Tibial nerve (tissue), 4 donors: ENCODE measurements around the gene PIP. TPM values are rescaled to one million over a fixed set of nuclear protein-coding genes. Genes with fewer than 3 reads are reported as not detected.
"Not testable (repeated sequence)": the region's sequence is repeated elsewhere in the genome, so short reads cannot be mapped to it uniquely, and the experiment has no call there.

Source experiments
- DNase-seq, 2 donors: peaks; one replicate each; pipeline ENCODE4 v3.0.0-alpha.2; 2019; ENCODE audit warnings: low spot score in 2 of 2
- H3K27ac ChIP-seq, 4 donors: fragments of 200-600 bp; sonication (generic) in 3 of 4; one replicate each; pipeline ENCODE4 v1.5.1; 2017 to 2019; ENCODE audit warnings: mild to moderate bottlenecking in 1 of 4
- H3K27me3 ChIP-seq, 2 donors: fragments of 200-600 bp; sonication (generic) in 1 of 2; one replicate each; pipeline versions ENCODE4 v1.5.1 to v1.6.0; 2017 to 2019
- H3K36me3 ChIP-seq, 3 donors: fragments of 200-600 bp; sonication (generic); one replicate each; pipeline ENCODE4 v1.5.1; 2018 to 2019
- H3K4me1 ChIP-seq, 4 donors: fragments of 200-600 bp; sonication (generic) in 3 of 4; one replicate each; pipeline ENCODE4 v1.5.1; 2017 to 2019
- H3K4me3 ChIP-seq, 4 donors: fragments of 200-600 bp; sonication (generic) in 3 of 4; one replicate each; pipeline ENCODE4 v1.5.1; 2017 to 2019; ENCODE audit warnings: mild to moderate bottlenecking in 1 of 4, moderate library complexity in 1 of 4
- H3K9me3 ChIP-seq, 4 donors: fragments of 200-600 bp; sonication (generic) in 3 of 4; one replicate each; pipeline ENCODE4 v1.5.1; 2017 to 2019
- EP300 ChIP-seq, 2 donors: sonication (generic); formaldehyde crosslinking; IDR thresholded peaks; one replicate each; pipeline ENCODE4 v1.6.1; 2017; ENCODE audit warnings: antibody characterized with exemption in 2 of 2, mild to moderate bottlenecking in 1 of 2
- POLR2A ChIP-seq, 2 donors: fragments of 450-650 bp; IDR thresholded peaks; one replicate each; pipeline ENCODE4 v1.6.1; 2017; ENCODE audit warnings: antibody characterized with exemption in 2 of 2, mild to moderate bottlenecking in 2 of 2, moderate library complexity in 2 of 2
- WGBS, 2 donors: methylation state at CpG; one replicate each; pipeline ENCODE4 v1.1.5; 2018; 5-methylcytosine and 5-hydroxymethylcytosine counted together
- total RNA-seq, 4 donors: library from RNA; depleted of rRNA; stranded (reverse); fragments of >200 nt; gene quantifications; one replicate each; pipeline ENCODE4 v1.1.0, GENCODE V29; 2016
- TF ChIP-seq, protein P1 (sequence below), 5 experiments: fragments of 200-600 bp in 3 of 5; fragments of 450-650 bp in 2 of 5; sonication (generic) in 3 of 5; IDR thresholded peaks; one replicate each; pipeline ENCODE4 v1.5.1; 2016 to 2019; ENCODE audit warnings: antibody characterized with exemption in 5 of 5, mild to moderate bottlenecking in 3 of 5, moderate library complexity in 2 of 5

PIP gene, protein sequence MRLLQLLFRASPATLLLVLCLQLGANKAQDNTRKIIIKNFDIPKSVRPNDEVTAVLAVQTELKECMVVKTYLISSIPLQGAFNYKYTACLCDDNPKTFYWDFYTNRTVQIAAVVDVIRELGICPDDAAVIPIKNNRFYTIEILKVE
- total RNA-seq, result not detected

DNA sequence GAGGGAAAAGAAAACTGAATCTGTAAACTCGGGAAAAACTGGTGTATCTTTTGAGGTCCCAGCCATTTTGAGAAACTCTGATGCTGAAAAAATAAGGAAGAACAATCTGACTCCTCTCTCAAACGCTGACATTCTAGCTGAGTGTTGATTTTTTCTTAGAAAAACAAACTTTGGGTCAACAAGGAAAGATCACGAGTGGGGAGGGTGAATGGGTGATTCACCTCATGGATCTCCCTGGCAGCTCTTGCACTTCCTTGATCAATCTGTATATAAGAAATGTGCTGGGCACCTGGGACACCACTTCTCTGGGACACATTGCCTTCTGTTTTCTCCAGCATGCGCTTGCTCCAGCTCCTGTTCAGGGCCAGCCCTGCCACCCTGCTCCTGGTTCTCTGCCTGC, at the start of gene PIP:
PIP (plus strand) TSS at position 297 of the 400 bp plus-strand sequence; CDS start at position 337, 40 bp downstream.
- Histone ChIP-seq H3K9me3 (no peaks in the 10 kb centered on the region), H3K4me3 (no peak within 1 kb of the TSS), H3K4me1 (no peaks in the 10 kb centered on the region), H3K36me3 (no peaks in the 10 kb centered on the region), H3K27me3 (no peaks in the 10 kb centered on the region), H3K27ac (no peak within 1 kb of the TSS)
- WGBS, 2 donors, result 43 to 50% methylated on average over 4 of the region's 4 CpGs
- TF ChIP-seq, protein P1, sequence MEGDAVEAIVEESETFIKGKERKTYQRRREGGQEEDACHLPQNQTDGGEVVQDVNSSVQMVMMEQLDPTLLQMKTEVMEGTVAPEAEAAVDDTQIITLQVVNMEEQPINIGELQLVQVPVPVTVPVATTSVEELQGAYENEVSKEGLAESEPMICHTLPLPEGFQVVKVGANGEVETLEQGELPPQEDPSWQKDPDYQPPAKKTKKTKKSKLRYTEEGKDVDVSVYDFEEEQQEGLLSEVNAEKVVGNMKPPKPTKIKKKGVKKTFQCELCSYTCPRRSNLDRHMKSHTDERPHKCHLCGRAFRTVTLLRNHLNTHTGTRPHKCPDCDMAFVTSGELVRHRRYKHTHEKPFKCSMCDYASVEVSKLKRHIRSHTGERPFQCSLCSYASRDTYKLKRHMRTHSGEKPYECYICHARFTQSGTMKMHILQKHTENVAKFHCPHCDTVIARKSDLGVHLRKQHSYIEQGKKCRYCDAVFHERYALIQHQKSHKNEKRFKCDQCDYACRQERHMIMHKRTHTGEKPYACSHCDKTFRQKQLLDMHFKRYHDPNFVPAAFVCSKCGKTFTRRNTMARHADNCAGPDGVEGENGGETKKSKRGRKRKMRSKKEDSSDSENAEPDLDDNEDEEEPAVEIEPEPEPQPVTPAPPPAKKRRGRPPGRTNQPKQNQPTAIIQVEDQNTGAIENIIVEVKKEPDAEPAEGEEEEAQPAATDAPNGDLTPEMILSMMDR (IDR thresholded peaks at IDR 0.05), result no peak
- no peak for TF ChIP-seq POLR2A (IDR thresholded peaks at IDR 0.05)
- TF ChIP-seq EP300 (IDR thresholded peaks at IDR 0.05), result no peak
- DNase-seq, result no peak

DNA sequence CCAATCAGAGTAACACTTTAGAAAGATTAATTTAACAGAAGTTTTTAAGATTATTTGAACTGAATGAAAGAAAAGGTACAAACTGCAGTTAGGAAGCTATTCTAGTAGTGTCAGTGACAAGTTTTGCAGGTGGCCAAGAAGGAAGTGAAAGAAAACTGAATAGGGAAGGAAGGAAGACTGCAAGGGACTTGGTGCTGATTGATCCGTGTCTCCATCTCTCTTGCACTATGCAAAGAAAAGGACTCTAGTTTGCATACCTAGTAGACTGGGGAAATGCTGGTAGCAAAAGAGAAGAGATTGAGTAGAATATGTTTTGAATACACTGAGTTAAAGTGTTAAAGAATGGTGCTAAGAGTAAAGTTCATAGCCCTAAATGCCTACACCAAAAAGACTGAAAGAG, 46.8 kb upstream of the PIP start:
- Histone ChIP-seq H3K27ac (no peak overlapping the region), H3K27me3 (no peaks in the 10 kb centered on the region), H3K4me3 (no peak overlapping the region), H3K4me1 (no peaks in the 10 kb centered on the region), H3K36me3 (no peaks in the 10 kb centered on the region), H3K9me3 (peaks cover 0 to 43% (median 0%) of the 10 kb centered on the region in 4 donors)
- WGBS, 2 donors, result 59 to 86% methylated on average over 1 of the region's 1 CpG
- no peak for DNase-seq
- no peak for TF ChIP-seq EP300 (IDR thresholded peaks at IDR 0.05)
- no peak for TF ChIP-seq POLR2A (IDR thresholded peaks at IDR 0.05)
- TF ChIP-seq, protein P1 (IDR thresholded peaks at IDR 0.05), result no peak

DNA sequence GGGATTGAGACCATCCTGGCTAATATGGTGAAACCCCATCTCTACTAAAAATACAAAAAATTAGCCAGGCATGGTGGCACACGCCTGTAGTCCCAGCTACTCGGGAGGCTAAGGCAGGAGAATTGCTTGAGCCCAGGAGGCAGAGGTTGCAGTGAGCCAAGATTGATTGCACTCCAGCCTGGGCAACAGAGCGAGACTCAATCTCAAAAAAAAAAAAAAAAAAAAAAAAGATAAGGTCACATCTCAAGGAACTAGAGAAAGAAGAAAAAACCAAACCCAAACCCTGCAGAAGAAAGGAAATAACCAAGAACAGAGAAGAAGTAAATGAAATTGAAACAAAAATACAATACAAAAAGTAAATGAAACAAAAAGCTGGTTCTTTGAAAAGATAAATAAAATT, 46.3 kb upstream of the PIP start:
- H3K9me3 ChIP-seq, result peaks cover 0 to 38% (median 0%) of the 10 kb centered on the region in 4 donors
- H3K4me3 ChIP-seq, H3K4me1 ChIP-seq, H3K36me3 ChIP-seq, DNase-seq, H3K27ac ChIP-seq, H3K27me3 ChIP-seq: not testable (repeated sequence)
- 85 to 91% methylated on average over 3 of the region's 3 CpGs for WGBS, 2 donors

DNA sequence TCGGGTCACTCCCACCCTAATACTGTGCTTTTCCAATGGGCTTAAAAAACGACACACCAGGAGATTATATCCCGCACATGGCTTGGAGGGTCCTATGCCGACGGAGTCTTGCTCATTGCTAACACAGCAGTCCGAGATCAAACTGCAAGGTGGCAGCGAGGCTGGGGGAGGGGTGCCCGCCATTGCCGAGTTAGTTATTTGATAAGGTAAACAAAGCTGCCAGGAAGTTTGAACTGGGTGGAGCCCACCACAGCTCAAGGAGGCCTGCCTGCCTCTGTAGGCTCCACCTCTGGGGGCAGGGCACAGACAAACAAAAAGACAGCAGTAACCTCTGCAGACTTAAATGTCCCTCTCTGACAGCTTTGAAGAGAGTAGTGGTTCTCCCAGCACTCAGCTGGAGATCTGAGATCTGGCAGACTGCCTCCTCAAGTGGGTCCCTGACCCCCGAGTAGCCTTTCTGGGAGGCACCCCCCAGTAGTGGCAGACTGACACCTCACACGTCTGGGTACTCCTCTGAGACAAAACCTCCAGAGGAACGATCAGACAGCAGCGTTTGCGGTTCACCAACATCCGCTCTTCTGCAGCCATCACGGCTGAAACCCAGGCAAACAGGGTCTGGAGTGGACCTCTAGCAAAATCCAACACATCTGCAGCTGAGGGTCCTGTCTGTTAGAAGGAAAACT, 43.2 kb upstream of the PIP start:
- H3K9me3 ChIP-seq, result peaks cover 0 to 22% (median 0%) of the 10 kb centered on the region in 4 donors
- not testable (repeated sequence) for H3K4me3 ChIP-seq, H3K36me3 ChIP-seq, H3K27ac ChIP-seq, H3K4me1 ChIP-seq, DNase-seq, H3K27me3 ChIP-seq
- 93 to 95% methylated on average over 16 of the region's 16 CpGs for WGBS, 2 donors

GRCh38 chr7:143096146-143096545, 35.7 kb upstream of the PIP start:
- Histone ChIP-seq H3K27ac (no peak overlapping the region), H3K4me1 (no peaks in the 10 kb centered on the region), H3K27me3 (no peaks in the 10 kb centered on the region), H3K36me3 (no peaks in the 10 kb centered on the region), H3K9me3 (peaks cover 0 to 46% (median 7%) of the 10 kb centered on the region in 4 donors), H3K4me3 (no peak overlapping the region)
- no peak for DNase-seq
- 78 to 85% methylated on average over 2 of the region's 2 CpGs for WGBS, 2 donors
- TF ChIP-seq, protein P1 (IDR thresholded peaks at IDR 0.05), result no peak
- TF ChIP-seq EP300 (IDR thresholded peaks at IDR 0.05) (no peak), POLR2A (IDR thresholded peaks at IDR 0.05) (no peak)

GRCh38 chr7:143099579-143099978, 32.3 kb upstream of the PIP start:
- H3K36me3 ChIP-seq, H3K27me3 ChIP-seq, DNase-seq, H3K4me1 ChIP-seq, H3K27ac ChIP-seq, H3K4me3 ChIP-seq: not testable (repeated sequence)
- peaks cover 0 to 51% (median 7%) of the 10 kb centered on the region in 4 donors for H3K9me3 ChIP-seq
- WGBS, 2 donors, result 93 to 97% methylated on average over 1 of the region's 1 CpG
